ENCODE measurements around the gene IRF9. TPM values are rescaled to one million over a fixed set of nuclear protein-coding genes. Genes with fewer than 3 reads are reported as not detected.

Gene IRF9
- total and polyA plus RNA-seq, 2 experiments from 2014 or later, result 8.2 to 8.4 TPM

GRCh38 chr14:24115422-24116127 lies 45.5 kb upstream of the IRF9 start:
- ATAC-seq, result peak; percentile 4
- H3K4me1 Mint-ChIP-seq, result peaks cover 16% of the 10 kb centered on the region
- Histone ChIP-seq H2AFZ (no peak overlapping the region), H3K4me1 (ENCODE audit: insufficient read depth) (peaks cover 6% of the 10 kb centered on the region), H3K27ac (ENCODE audit: low read depth) (no peak overlapping the region), H3F3A (replicated peaks; ENCODE audit: low read depth) (peaks cover 6% of the 10 kb centered on the region; the same call in 1 of the 2 replicates), H4K20me1 (replicated peaks; ENCODE audit: insufficient read depth) (no peaks in the 10 kb centered on the region; the same call in none of the 2 replicates), H3K79me2 (replicated peaks; ENCODE audit: insufficient read depth) (peaks cover 11% of the 10 kb centered on the region), H3K4me3 (peak overlapping the region; percentile 77), H3K9me2 (ENCODE audit: insufficient read depth) (no peaks in the 10 kb centered on the region), H3K36me3 (ENCODE audit: insufficient read depth) (peaks cover 16% of the 10 kb centered on the region; the same call in 1 of the 2 replicates), H3K27me3 (ENCODE audit: insufficient read depth) (no peaks in the 10 kb centered on the region), H3K4me2 (peak overlapping the region; percentile 78)
- H3K4me3 Mint-ChIP-seq, result peak overlapping the region; percentile 93
- H3K9me3 Mint-ChIP-seq, result peaks cover 3% of the 10 kb centered on the region; the same call in 1 of the 3 replicates
- no peak for DNase-seq (ENCODE audit: low spot score)
- TF ChIP-seq REST (IDR thresholded peaks at IDR 0.05; ENCODE audit: unreplicated experiment) (no peak), POLR2AphosphoS5 (IDR thresholded peaks at IDR 0.05; ENCODE audit: low read depth) (no peak), ZNF114 (CRISPR knock-in tag; IDR thresholded peaks at IDR 0.05) (no peak), JUNB (IDR thresholded peaks at IDR 0.05; ENCODE audit: unreplicated experiment) (no peak), NANOG (IDR thresholded peaks at IDR 0.05; ENCODE audit: borderline replicate concordance) (no peak), ZNF331 (CRISPR knock-in tag; IDR thresholded peaks at IDR 0.05; ENCODE audit: low read depth) (no peak), CREB1 (CRISPR knock-in tag; IDR thresholded peaks at IDR 0.05; ENCODE audit: low read depth) (no peak), EZH2 (IDR thresholded peaks at IDR 0.05; ENCODE audit: low read depth, unreplicated experiment) (no peak), EZH2phosphoT487 (IDR thresholded peaks at IDR 0.05; ENCODE audit: unreplicated experiment) (no peak), STAT1 (IDR thresholded peaks at IDR 0.05; ENCODE audit: unreplicated experiment) (no peak), ETS1 (IDR thresholded peaks at IDR 0.05) (no peak), ZNF462 (CRISPR knock-in tag; IDR thresholded peaks at IDR 0.05) (no peak)
- peak overlapping the region; percentile 91 for H3K27ac Mint-ChIP-seq
- peaks cover 30% of the 10 kb centered on the region for H3K36me3 Mint-ChIP-seq (ENCODE audit: low read depth)
- peaks cover 23% of the 10 kb centered on the region for H3K27me3 Mint-ChIP-seq (ENCODE audit: insufficient read depth, low read depth, poor library complexity)

Data from GM23338 (cell line).